ENCODE results near the gene HDDC3.
A peak's percentile ranks its signal among the peaks of the same experiment; 100 is the strongest.

The HDDC3 gene

DNA sequence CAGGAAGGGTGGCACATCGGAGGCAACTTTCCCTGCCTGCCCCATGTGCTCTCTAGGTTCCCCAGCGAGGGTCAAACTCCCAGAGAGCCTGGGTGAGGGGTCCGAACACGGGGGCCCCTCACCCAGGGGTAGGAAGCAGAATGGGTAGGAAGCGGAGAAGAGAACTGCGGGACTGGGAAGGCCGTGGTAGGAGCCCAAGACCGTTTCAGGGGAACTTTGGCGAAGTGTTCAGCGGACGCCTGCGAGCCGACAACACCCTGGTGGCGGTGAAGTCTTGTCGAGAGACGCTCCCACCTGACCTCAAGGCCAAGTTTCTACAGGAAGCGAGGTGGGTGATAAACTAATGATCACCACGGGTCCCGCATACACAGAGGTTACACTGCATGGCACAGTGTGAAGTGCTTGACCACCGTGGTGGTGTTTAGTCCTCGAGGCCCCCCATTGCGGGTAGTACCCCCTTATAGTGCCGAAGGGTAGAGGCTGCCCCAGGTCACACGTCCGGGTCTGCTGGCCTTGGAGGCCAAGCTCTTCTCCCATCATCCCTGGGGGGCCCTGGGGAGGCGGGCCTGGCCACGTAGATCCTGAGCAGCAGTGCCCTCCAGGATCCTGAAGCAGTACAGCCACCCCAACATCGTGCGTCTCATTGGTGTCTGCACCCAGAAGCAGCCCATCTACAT is 39.7 kb downstream of the HDDC3 start:
- DNase-seq (ENCODE audit: low read depth in 2 of 2, low spot score in 1 of 2), result no peak

DNA sequence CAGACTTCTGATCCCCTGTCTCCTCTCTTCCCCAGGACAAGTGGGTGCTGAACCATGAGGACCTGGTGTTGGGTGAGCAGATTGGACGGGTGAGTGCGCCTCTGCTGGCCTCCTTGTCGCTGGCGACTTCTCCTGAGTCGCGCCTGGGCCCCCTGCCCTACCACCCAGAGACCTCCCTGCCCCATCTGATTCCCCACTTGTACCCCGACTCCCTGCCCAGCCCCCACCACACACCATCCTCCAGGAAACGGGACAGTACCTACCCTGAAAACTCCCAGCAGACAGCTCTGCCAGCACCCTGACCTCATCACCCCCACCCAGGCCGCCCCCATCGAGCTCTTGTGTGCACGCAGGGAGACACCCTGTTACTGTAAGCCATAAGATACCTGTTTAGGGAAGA is 40.3 kb downstream of the HDDC3 start:
- no peak for DNase-seq (ENCODE audit: low read depth in 2 of 2, low spot score in 1 of 2)

DNA sequence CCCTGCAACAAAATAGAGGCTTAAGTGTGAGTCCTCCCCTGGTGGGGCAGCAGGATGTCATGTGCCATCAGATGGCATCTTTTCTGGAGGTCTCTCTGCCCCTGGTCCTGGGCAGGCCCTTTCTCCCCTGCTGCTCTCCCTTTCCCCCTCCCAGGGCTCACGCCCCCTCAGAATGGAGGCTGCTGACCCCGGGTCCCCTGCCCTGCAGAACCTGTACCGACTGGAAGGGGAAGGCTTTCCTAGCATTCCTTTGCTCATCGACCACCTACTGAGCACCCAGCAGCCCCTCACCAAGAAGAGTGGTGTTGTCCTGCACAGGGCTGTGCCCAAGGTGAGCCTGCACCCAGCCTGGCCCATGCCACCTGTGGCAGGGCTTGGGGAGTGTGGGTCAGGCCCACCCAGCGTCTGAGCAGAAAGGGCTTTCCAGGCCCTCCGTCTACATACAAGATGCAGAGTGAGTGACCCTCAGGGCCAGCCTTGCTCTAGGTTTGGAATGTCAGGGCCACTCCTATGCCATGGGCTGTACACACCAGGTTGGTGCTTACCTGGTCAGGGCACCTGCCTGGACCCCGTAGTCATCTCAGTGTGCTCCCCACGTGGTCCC is 40.9 kb downstream of the HDDC3 start:
- no peak for DNase-seq (ENCODE audit: low read depth in 2 of 2, low spot score in 1 of 2)

DNA sequence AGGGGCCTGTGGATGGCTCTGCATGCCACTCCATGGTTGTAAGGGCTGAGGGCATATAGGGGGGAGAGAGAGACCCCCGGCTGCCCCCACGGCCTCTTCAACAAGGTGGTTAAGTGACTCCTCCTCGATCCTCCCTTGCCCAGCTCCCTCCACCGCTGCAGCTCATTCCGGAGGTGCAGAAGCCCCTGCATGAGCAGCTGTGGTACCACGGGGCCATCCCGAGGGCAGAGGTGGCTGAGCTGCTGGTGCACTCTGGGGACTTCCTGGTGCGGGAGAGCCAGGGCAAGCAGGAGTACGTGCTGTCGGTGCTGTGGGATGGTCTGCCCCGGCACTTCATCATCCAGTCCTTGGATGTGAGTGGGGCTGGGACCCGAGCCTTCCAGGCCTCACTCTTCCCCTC is 41.5 kb downstream of the HDDC3 start:
- DNase-seq (ENCODE audit: low read depth in 2 of 2, low spot score in 1 of 2), result no peak

DNA sequence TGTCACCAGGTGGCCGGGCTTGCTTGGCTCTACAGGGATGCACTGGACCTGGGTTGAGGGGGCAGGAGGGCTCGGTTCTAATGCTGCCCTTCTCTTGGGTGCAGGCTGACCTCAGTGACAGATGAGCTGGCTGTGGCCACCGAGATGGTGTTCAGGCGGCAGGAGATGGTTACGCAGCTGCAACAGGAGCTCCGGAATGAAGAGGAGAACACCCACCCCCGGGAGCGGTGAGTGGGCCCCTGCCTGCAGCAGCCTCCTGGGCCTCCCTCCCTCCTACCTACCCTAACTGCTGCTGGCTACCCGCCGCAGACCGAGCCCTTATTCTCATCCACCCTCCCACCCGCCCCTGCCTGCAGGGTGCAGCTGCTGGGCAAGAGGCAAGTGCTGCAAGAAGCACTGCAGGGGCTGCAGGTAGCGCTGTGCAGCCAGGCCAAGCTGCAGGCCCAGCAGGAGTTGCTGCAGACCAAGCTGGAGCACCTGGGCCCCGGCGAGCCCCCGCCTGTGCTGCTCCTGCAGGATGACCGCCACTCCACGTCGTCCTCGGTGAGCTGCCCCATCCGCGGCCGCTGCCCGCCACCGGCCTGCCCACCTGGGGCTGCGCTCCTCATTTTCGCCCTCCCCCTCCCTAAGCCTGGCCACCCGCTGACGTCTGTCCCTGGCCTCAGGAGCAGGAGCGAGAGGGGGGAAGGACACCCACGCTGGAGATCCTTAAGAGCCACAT is 42.5 kb downstream of the HDDC3 start:
- no peak for DNase-seq (ENCODE audit: low read depth in 2 of 2, low spot score in 1 of 2)

DNA sequence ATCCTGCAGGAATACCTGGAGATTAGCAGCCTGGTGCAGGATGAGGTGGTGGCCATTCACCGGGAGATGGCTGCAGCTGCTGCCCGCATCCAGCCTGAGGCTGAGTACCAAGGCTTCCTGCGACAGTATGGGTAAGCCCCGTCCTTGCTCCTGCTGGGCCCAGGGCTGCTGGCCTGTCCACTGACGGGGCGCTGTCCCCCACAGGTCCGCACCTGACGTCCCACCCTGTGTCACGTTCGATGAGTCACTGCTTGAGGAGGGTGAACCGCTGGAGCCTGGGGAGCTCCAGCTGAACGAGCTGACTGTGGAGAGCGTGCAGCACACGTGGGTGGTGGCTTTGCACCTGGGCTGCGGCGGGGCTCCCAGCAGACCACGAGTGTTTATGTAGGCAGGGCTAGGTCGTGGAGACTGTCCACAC is 43.0 kb downstream of the HDDC3 start:
- no peak for DNase-seq (ENCODE audit: low read depth in 2 of 2, low spot score in 1 of 2)

DNA sequence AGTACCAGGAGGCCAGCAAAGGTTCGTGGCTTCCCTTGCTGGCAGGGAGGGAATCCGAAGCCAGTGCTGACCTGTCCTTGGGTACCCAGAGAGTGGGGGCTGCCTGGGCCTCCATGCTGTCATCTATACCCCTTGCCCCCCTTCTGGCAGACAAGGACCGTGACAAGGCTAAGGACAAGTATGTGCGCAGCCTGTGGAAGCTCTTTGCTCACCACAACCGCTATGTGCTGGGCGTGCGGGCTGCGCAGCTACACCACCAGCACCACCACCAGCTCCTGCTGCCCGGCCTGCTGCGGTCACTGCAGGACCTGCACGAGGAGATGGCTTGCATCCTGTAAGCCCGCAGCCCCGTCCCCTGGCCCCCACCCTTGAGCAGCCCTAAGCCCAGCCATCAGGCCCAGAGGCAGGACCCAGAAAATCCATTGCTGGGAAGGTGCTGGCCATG is 45.3 kb downstream of the HDDC3 start:
- no peak for DNase-seq (ENCODE audit: low read depth in 2 of 2, low spot score in 1 of 2)

DNA sequence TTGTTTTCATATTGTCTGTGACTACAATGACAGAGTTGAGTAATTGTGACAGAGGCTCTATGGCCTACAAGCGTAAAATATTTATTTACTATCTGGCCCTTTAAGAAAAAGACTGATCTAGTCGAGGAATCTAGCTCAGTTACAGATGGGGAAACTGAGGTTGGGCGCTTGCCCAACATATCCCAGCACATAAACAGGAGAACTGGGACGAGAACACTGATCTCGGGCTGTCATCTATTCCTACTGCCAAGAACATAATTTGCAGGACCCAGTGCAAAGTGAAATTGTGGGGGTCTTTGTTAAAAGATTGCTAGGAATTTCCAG is 46.1 kb downstream of the HDDC3 start:
- DNase-seq (ENCODE audit: low read depth in 2 of 2, low spot score in 1 of 2), result no peak

DNA sequence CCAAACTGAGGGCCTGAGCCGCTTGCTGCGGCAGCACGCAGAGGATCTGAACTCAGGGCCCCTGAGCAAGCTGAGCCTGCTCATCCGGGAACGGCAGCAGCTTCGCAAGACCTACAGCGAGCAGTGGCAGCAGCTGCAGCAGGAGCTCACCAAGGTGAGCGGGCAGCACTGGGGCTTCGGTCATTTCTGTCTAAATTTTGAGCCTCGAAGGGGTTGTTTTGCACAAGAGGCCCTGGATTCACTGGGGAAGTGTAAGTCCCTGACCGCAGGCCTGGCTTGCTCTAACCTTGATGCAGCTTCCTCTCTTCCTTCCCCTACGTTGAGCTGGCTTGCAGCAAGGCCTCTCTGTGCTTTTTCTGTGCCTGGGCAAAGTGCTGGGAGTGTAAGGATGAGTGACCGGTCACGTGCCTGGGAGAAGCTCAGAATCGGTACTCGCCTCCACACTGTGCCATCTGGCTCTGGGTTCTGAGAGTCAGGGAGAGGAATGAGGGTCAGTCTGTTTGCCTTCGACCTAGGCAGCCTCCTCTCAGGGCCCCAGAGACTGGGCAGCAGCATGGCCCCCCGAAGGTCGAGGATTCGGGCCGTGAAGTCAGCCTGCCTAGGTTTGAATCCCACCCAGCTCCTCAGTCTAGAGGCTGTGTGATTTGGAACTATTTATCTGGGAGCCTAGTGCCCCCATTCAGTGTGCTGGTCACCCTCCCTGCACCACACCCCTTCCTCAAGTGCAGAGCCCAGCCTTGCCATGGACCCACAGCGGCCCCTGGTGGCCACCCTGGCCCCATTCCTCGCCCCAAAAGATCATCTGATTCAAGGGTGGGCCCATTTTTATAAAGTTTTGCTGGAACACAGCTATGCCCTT is 46.7 kb downstream of the HDDC3 start:
- peak; percentile 61 to 68 for DNase-seq (ENCODE audit: low read depth in 2 of 2, low spot score in 1 of 2)

DNA sequence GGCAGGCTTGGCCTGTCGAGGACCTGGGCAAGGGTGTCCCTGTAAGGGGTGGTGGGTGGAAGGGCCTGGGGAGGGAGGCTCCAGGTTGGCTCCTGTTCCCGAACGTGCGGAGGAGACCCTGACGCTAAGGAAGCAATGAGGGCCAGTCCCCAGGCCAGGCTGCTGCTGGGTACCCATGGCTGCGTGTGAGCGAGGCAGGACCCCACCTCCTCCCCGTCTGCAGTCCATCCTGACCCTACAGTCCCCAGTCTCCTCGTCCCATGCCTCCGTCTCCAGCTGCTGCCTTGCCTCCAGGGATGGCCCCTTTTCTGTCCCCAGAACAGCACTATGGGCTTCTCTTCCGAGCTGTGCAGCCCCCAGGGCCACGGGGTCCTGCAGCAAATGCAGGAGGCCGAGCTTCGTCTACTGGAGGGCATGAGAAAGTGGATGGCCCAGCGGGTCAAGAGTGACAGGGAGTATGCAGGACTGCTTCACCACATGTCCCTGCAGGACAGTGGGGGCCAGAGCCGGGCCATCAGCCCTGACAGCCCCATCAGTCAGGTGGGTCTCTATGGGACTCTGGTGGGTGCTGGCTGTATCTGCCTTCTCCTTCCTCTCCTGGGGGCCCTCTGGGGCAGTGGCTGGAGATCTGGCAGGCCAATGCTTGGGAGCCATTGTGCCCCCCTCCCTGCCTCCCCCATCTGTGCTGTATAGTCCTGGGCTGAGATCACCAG is 47.5 kb downstream of the HDDC3 start:
- no peak for DNase-seq (ENCODE audit: low read depth in 2 of 2, low spot score in 1 of 2)

DNA sequence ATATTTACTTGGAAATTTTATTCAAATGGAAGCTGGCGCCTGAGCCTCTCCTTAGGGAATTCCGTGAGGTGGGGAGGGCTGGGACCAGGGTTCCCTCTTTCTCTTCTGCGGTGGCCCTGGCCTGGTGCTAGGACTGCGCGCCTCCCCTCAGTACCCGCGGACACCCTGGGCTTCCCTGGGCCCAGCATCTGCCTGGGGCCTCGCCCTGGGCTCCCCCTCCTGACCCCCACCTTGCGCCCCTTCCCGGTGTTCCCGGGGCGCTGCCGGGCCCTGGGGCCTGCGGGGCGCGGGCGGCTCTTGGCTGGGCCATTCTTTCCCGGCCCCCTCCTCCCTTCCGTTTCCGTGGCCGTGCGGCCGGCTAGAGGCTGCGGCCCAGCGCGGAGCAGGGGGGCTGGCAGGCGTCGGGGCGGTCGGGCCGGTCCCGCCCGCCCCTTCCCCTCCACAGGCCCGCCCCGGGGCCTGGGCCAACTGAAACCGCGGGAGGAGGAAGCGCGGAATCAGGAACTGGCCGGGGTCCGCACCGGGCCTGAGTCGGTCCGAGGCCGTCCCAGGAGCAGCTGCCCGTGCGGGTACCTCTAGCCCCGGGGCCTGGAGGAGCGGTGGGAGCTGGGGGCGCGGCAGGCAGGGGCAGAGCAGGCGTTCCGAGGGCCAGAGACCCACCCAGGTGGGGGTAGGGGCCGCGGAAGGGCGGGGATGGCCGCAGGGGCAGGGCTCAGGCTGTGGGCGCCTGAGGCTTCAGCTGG is 48.2 kb downstream of the HDDC3 start, which contains the start of gene FES:
TSS of gene FES (plus strand) at position 529 of the 743 bp plus-strand sequence. CDS start 542 bp downstream, outside the sequence.
- no peak for DNase-seq (ENCODE audit: low read depth in 2 of 2, low spot score in 1 of 2)

DNA sequence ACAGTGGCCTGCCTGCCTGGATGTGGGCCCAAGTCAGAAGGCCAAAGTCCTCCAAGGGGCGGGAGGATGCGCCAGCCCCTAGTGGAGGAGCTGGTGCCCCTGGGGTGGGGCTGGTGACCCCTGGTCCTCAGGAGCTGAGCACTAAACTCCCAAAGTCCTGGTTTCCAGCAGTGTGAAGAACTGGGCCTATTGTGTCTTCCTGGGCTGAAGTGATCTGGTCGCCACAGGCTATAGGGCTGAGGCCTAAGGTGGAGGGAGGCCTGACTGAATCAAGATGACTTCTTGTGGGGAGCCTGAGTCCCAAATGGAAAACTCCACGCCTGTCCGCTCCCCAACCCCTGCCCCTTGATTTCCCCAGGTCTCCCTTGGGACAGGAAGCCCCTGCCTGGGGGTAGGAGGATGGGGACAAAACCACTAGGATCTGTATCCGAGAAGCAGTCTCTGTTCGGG is 48.8 kb downstream of the HDDC3 start:
- DNase-seq (ENCODE audit: low read depth in 2 of 2, low spot score in 1 of 2), result no peak

DNA sequence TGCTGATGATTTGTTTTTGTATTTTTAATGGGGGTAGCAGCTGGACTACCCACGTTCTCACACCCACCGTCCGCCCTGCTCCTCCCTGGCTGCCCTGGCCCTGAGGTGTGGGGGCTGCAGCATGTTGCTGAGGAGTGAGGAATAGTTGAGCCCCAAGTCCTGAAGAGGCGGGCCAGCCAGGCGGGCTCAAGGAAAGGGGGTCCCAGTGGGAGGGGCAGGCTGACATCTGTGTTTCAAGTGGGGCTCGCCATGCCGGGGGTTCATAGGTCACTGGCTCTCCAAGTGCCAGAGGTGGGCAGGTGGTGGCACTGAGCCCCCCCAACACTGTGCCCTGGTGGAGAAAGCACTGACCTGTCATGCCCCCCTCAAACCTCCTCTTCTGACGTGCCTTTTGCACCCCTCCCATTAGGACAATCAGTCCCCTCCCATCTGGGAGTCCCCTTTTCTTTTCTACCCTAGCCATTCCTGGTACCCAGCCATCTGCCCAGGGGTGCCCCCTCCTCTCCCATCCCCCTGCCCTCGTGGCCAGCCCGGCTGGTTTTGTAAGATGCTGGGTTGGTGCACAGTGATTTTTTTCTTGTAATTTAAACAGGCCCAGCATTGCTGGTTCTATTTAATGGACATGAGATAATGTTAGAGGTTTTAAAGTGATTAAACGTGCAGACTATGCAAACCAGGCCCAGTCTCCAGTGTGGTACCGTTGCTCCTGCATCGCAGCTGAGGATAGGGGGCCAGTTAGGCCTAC is 49.4 kb downstream of the HDDC3 start:
- DNase-seq (ENCODE audit: low read depth in 2 of 2, low spot score in 1 of 2), result no peak

DNA sequence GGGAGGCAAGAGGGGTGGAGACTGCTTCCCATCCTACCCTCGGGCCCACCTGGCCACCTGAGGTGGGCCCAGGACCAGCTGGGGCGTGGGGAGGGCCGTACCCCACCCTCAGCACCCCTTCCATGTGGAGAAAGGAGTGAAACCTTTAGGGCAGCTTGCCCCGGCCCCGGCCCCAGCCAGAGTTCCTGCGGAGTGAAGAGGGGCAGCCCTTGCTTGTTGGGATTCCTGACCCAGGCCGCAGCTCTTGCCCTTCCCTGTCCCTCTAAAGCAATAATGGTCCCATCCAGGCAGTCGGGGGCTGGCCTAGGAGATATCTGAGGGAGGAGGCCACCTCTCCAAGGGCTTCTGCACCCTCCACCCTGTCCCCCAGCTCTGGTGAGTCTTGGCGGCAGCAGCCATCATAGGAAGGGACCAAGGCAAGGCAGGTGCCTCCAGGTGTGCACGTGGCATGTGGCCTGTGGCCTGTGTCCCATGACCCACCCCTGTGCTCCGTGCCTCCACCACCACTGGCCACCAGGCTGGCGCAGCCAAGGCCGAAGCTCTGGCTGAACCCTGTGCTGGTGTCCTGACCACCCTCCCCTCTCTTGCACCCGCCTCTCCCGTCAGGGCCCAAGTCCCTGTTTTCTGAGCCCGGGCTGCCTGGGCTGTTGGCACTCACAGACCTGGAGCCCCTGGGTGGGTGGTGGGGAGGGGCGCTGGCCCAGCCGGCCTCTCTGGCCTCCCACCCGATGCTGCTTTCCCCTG is 50.2 kb downstream of the HDDC3 start:
- no peak for DNase-seq (ENCODE audit: low read depth in 2 of 2, low spot score in 1 of 2)

DNA sequence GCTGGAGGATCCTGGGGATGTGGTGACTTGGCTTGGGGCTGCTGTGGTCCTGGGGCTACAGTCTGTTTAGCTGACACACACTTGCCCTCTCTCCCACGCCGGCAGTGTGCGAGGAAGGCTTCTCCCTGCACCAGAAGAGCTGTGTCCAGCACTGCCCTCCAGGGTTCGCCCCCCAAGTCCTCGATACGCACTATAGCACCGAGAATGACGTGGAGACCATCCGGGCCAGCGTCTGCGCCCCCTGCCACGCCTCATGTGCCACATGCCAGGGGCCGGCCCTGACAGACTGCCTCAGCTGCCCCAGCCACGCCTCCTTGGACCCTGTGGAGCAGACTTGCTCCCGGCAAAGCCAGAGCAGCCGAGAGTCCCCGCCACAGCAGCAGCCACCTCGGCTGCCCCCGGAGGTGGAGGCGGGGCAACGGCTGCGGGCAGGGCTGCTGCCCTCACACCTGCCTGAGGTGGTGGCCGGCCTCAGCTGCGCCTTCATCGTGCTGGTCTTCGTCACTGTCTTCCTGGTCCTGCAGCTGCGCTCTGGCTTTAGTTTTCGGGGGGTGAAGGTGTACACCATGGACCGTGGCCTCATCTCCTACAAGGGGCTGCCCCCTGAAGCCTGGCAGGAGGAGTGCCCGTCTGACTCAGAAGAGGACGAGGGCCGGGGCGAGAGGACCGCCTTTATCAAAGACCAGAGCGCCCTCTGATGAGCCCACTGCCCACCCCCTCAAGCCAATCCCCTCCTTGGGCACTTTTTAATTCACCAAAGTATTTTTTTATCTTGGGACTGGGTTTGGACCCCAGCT is 51.0 kb downstream of the HDDC3 start:
- no peak for DNase-seq (ENCODE audit: low read depth in 2 of 2, low spot score in 1 of 2)

DNA sequence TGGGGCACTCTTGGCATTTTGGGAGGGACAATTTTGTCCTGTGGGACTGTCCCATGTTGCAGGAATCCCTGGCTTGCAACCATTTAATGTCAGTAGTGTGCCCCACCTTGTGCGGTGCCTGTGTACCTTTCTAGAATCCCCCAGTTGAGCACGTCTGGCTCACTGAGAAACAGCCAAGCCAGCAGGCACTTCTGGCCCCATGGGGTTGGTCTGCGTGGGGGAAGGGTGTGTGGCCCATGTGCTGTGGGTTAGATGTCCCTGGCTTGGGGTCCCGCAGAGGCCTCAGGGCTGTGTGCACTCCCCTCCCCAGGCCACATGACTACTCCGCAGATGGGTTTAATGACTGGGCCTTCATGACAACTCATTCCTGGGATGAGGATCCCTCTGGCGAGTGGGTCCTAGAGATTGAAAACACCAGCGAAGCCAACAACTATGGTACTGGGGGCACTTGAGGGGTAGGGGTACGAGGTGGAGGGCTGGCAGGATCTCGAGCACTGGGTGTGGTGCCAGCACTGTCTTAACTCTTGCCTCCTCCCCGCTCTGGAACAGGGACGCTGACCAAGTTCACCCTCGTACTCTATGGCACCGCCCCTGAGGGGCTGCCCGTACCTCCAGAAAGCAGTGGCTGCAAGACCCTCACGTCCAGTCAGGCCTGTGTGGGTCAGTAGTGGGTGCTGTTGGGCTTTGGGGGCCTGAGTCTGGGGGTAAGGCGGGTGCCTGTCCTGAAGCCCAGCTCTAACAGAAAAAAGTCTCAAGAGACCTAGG is 51.8 kb downstream of the HDDC3 start:
- no peak for DNase-seq (ENCODE audit: low read depth in 2 of 2, low spot score in 1 of 2)
